ENCODE data around the gene RCE1. TPM values are rescaled to one million over a fixed set of nuclear protein-coding genes. Genes with fewer than 3 reads are reported as not detected.

Gene RCE1
- total RNA-seq, 1 experiment from 2014 or later = 52.5 TPM

DNA sequence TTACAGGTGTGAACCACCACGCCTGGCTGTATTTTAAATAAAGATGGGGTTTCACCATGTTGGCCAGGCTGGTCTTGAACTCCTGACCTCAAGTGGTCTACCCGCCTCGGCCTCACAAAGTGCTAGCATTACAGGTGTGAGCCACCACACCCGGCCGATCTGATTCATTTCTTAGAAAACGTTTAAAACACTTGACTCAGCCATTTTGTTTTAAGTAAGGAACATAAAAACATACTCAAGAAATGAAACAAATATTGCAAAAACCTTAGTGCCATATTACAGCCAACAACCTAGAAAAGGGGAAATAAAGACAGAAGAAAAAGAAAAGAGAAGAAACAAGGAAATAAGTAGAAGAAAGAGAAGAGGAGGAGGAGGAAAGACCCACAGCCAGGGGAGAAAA, 31.0 kb downstream of the RCE1 start:
- Histone ChIP-seq H3K27ac (ENCODE audit: insufficient read length, low read depth, low read length) (no peak overlapping the region), H3K9ac (ENCODE audit: extremely low read depth, insufficient read length, low read length) (no peak overlapping the region), H2AK5ac (ENCODE audit: insufficient read length, low read length) (no peak overlapping the region), H2BK12ac (ENCODE audit: insufficient read length, low read depth, low read length) (no peak overlapping the region), H3K4ac (ENCODE audit: low read depth, low read length) (no peak overlapping the region), H3T11ph (ENCODE audit: low read length) (no peak overlapping the region), H3K9me3 (ENCODE audit: control insufficient read depth, low read depth, low read length) (no peaks in the 10 kb centered on the region), H3K79me1 (ENCODE audit: insufficient read depth, low read depth, low read length, poor library complexity, severe bottlenecking) (no peaks in the 10 kb centered on the region), H2BK20ac (ENCODE audit: low read depth, low read length, poor library complexity, severe bottlenecking) (no peak overlapping the region), H4K5ac (ENCODE audit: insufficient read length, low read depth, low read length) (no peak overlapping the region), H3K18ac (ENCODE audit: insufficient read length, low read depth, low read length) (no peak overlapping the region), H3K23me2 (ENCODE audit: insufficient read length, low read depth, low read length, poor library complexity, severe bottlenecking) (no peaks in the 10 kb centered on the region), H4K91ac (ENCODE audit: insufficient read length, low read depth, low read length) (no peak overlapping the region), H2BK15ac (ENCODE audit: low read depth, low read length) (no peak overlapping the region), H3K27me3 (ENCODE audit: insufficient read depth, low read length) (no peaks in the 10 kb centered on the region), H3K4me1 (ENCODE audit: insufficient read depth, low read length) (no peaks in the 10 kb centered on the region), H3K79me2 (ENCODE audit: insufficient read depth, low read length) (no peaks in the 10 kb centered on the region), H4K20me1 (ENCODE audit: control insufficient read depth, insufficient read depth, insufficient read length) (no peaks in the 10 kb centered on the region), H3K23ac (ENCODE audit: insufficient read length, low read depth, low read length) (no peak overlapping the region), H2AFZ (ENCODE audit: low read length) (no peak overlapping the region), H2BK120ac (ENCODE audit: low read depth, low read length, poor library complexity, severe bottlenecking) (no peak overlapping the region), H4K8ac (replicated peaks; ENCODE audit: insufficient read length, low read depth, low read length) (no peak overlapping the region), H3K4me2 (ENCODE audit: insufficient read depth, insufficient read length, low read length) (no peak overlapping the region), H3K14ac (ENCODE audit: insufficient read depth, low read length) (no peak overlapping the region), H2BK5ac (ENCODE audit: insufficient read length, low read length) (no peak overlapping the region), H3K56ac (ENCODE audit: insufficient read length, low read depth, low read length) (no peak overlapping the region)
- no peaks in the 10 kb centered on the region; the same call in 1 of the 2 replicates for H3K27me3 Mint-ChIP-seq (ENCODE audit: low read depth)
- peak; percentile 17; the same call in 1 of the 3 replicates for TF ChIP-seq CTCF (conservative IDR thresholded peaks at IDR 0.05)
- WGBS (ENCODE audit: extremely low coverage, insufficient read length, low lambda C conversion rate) = no CpG with 5 or more reads among the region's 6 CpGs
- H3K27ac Mint-ChIP-seq = peak overlapping the region in 1 of 3 experiments; percentile 58; a peak in 2 of 7 replicates
- no peak for DNase-seq
- H3K9me3 Mint-ChIP-seq = no peaks in the 10 kb centered on the region
- peaks cover 12 to 28% of the 10 kb centered on the region in 2 experiments for H3K4me1 Mint-ChIP-seq
- peaks cover 0 to 11% (median 3%) of the 10 kb centered on the region in 3 experiments; a peak in 3 of 7 replicates for H3K36me3 Mint-ChIP-seq (ENCODE audit: insufficient read depth in 1 of 3, low read depth in 3 of 3)
- no peak overlapping the region for H3K4me3 Mint-ChIP-seq
